HL-60 (cell line): ENCODE results near the gene DHX32.

ENCODE experiments used
- DNase-seq, 2 experiments: peaks; one replicate each; pipeline ENCODE4 v3.0.0-alpha.2; 2010 to 2020; ENCODE audit warnings: low read depth in 1 of 2, low spot score in 1 of 2
- H3K27ac ChIP-seq: fragments of 250-450 bp; sonication (Bioruptor Pico); replicated peaks from 2 replicates; pipeline ENCODE4 v1.5.1; 2020; ENCODE audit warnings: mild to moderate bottlenecking, moderate library complexity
- H3K27me3 ChIP-seq: fragments of 250-450 bp; sonication (Bioruptor Pico); 2 replicates; pipeline ENCODE4 v1.5.1; 2021; ENCODE audit warnings: mild to moderate bottlenecking, moderate library complexity; ENCODE audit not compliant: insufficient read depth, poor library complexity, severe bottlenecking
- H3K4me3 ChIP-seq: replicated peaks from 2 replicates; pipeline ENCODE4 v1.5.1; 2011; ENCODE audit warnings: mild to moderate bottlenecking, control low read depth, low read length; ENCODE audit not compliant: insufficient read depth
- CTCF ChIP-seq: IDR thresholded peaks from one replicate; pipeline ENCODE4 v1.5.1; 2011; ENCODE audit warnings: low read length, control low read depth, inconsistent platforms; ENCODE audit not compliant: insufficient read depth
- GABPA ChIP-seq: IDR thresholded peaks from 2 replicates; pipeline ENCODE4 v1.6.1; 2012; ENCODE audit warnings: low read depth
- POLR2AphosphoS5 ChIP-seq: IDR thresholded peaks from 2 replicates; pipeline ENCODE4 v1.6.1; 2012; ENCODE audit warnings: low read depth
- REST ChIP-seq: IDR thresholded peaks from 2 replicates; pipeline ENCODE4 v1.6.1; 2012; ENCODE audit warnings: low read depth; ENCODE audit not compliant: insufficient replicate concordance
- SPI1 ChIP-seq: IDR thresholded peaks from 2 replicates; pipeline ENCODE4 v1.6.1; 2012; ENCODE audit warnings: low read depth, mild to moderate bottlenecking, borderline replicate concordance

DHX32 gene

GRCh38 chr10:125880719-125881118, 373 bp downstream of the DHX32 start:
- no peak for TF ChIP-seq CTCF
- no peak for TF ChIP-seq REST
- no peak for TF ChIP-seq SPI1
- TF ChIP-seq POLR2AphosphoS5: no peak
- TF ChIP-seq GABPA: no peak
- no peak for DNase-seq
- Histone ChIP-seq H3K4me3 (no peak overlapping the region), H3K27ac (no peak overlapping the region), H3K27me3 (no peaks in the 10 kb centered on the region)

- DNase-seq: no peak
Observed at GRCh38 chr10:125878957-125879835, 1.9 kb downstream of the DHX32 start.

More at GRCh38 chr10:125878957-125879835, 1.9 kb downstream of the DHX32 start:
- TF ChIP-seq CTCF (no peak), REST (no peak), GABPA (no peak), POLR2AphosphoS5 (no peak), SPI1 (no peak)
- no peak overlapping the region for H3K4me3 ChIP-seq
- H3K27me3 ChIP-seq: no peaks in the 10 kb centered on the region
- no peak overlapping the region for H3K27ac ChIP-seq
